ENCODE results near the gene EFCAB13. TPM values are rescaled to one million over a fixed set of nuclear protein-coding genes. Genes with fewer than 3 reads are reported as not detected.

Gene EFCAB13
- total RNA-seq, 1 experiment from 2014 or later, result 1.6 TPM

DNA sequence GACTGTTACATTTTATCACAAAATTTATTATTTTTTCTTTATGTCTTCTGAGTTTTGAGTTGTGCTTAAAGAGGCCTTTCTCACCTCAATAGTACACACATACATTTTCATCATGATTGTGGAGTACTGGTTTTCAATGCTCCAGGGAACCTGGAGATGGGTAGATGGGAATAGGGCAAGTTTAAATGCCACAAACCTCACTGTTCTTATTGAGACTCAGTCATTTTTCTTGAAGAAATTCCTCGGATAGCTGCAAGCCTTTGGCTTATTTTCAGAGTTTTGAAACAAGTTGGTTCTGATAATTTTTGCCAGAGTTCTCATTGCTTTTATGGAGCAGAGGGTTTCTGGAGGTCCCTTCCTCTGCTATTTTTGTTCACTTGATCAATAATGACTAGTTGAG lies 34.9 kb downstream of the EFCAB13 start:
- Histone ChIP-seq H3K23ac (ENCODE audit: insufficient read length, low read depth, low read length) (no peak overlapping the region), H3K23me2 (ENCODE audit: insufficient read length, low read depth, low read length, poor library complexity, severe bottlenecking) (no peaks in the 10 kb centered on the region), H4K5ac (ENCODE audit: insufficient read length, low read depth, low read length) (no peak overlapping the region), H3K27ac (ENCODE audit: insufficient read length, low read depth, low read length) (no peak overlapping the region), H2BK120ac (ENCODE audit: low read depth, low read length, poor library complexity, severe bottlenecking) (no peak overlapping the region), H3K4me2 (ENCODE audit: insufficient read depth, insufficient read length, low read length) (no peak overlapping the region), H3K79me1 (ENCODE audit: insufficient read depth, low read depth, low read length, poor library complexity, severe bottlenecking) (no peaks in the 10 kb centered on the region), H3K14ac (ENCODE audit: insufficient read depth, low read length) (no peak overlapping the region), H3K56ac (ENCODE audit: insufficient read length, low read depth, low read length) (no peak overlapping the region), H4K20me1 (ENCODE audit: control insufficient read depth, insufficient read depth, insufficient read length) (no peaks in the 10 kb centered on the region), H2BK5ac (ENCODE audit: insufficient read length, low read length) (no peak overlapping the region), H3K27me3 (ENCODE audit: insufficient read depth, low read length) (no peaks in the 10 kb centered on the region), H2BK12ac (ENCODE audit: insufficient read length, low read depth, low read length) (no peak overlapping the region), H3K79me2 (ENCODE audit: insufficient read depth, low read length) (no peaks in the 10 kb centered on the region), H4K91ac (ENCODE audit: insufficient read length, low read depth, low read length) (no peak overlapping the region), H3K18ac (ENCODE audit: insufficient read length, low read depth, low read length) (no peak overlapping the region), H4K8ac (replicated peaks; ENCODE audit: insufficient read length, low read depth, low read length) (no peak overlapping the region), H3K4me1 (ENCODE audit: insufficient read depth, low read length) (no peaks in the 10 kb centered on the region), H2AFZ (ENCODE audit: low read length) (no peak overlapping the region), H2BK20ac (ENCODE audit: low read depth, low read length, poor library complexity, severe bottlenecking) (no peak overlapping the region), H2BK15ac (ENCODE audit: low read depth, low read length) (no peak overlapping the region), H3K9ac (ENCODE audit: extremely low read depth, insufficient read length, low read length) (no peak overlapping the region), H3T11ph (ENCODE audit: low read length) (no peak overlapping the region), H2AK5ac (ENCODE audit: insufficient read length, low read length) (no peak overlapping the region), H3K9me3 (ENCODE audit: control insufficient read depth, low read depth, low read length) (no peaks in the 10 kb centered on the region), H3K4ac (ENCODE audit: low read depth, low read length) (no peak overlapping the region)
- H3K27me3 Mint-ChIP-seq (ENCODE audit: low read depth), result no peaks in the 10 kb centered on the region; the same call in 1 of the 2 replicates
- peaks cover 5 to 15% (median 11%) of the 10 kb centered on the region in 3 experiments; a peak in 4 of 7 replicates for H3K36me3 Mint-ChIP-seq (ENCODE audit: insufficient read depth in 1 of 3, low read depth in 3 of 3)
- H3K27ac Mint-ChIP-seq, result no peak overlapping the region
- no peak overlapping the region for H3K4me3 Mint-ChIP-seq
- H3K9me3 Mint-ChIP-seq, result peaks cover 15 to 23% of the 10 kb centered on the region in 2 experiments
- peaks cover 4% of the 10 kb centered on the region in 2 experiments; a peak in 2 of 4 replicates for H3K4me1 Mint-ChIP-seq
- TF ChIP-seq, protein P1, sequence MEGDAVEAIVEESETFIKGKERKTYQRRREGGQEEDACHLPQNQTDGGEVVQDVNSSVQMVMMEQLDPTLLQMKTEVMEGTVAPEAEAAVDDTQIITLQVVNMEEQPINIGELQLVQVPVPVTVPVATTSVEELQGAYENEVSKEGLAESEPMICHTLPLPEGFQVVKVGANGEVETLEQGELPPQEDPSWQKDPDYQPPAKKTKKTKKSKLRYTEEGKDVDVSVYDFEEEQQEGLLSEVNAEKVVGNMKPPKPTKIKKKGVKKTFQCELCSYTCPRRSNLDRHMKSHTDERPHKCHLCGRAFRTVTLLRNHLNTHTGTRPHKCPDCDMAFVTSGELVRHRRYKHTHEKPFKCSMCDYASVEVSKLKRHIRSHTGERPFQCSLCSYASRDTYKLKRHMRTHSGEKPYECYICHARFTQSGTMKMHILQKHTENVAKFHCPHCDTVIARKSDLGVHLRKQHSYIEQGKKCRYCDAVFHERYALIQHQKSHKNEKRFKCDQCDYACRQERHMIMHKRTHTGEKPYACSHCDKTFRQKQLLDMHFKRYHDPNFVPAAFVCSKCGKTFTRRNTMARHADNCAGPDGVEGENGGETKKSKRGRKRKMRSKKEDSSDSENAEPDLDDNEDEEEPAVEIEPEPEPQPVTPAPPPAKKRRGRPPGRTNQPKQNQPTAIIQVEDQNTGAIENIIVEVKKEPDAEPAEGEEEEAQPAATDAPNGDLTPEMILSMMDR (conservative IDR thresholded peaks at IDR 0.05), result no peak
- no peak for DNase-seq
- no CpG with 5 or more reads among the region's 1 CpG for WGBS (ENCODE audit: extremely low coverage, insufficient read length, low lambda C conversion rate)

Data from H9 (cell line).